Sigmoid colon (tissue), 4 donors: ENCODE measurements around the gene KIF3B.
"Not testable (repeated sequence)": the region's sequence is repeated elsewhere in the genome, so short reads cannot be mapped to it uniquely, and the experiment has no call there.

ENCODE experiments used
- CTCF ChIP-seq, 4 experiments: fragments of 450-650 bp in 3 of 4; fragments of 200-600 bp in 1 of 4; IDR thresholded peaks; one replicate each; pipeline ENCODE4 v1.5.1; 2016 to 2019; ENCODE audit warnings: antibody characterized with exemption in 4 of 4, mild to moderate bottlenecking in 3 of 4, moderate library complexity in 2 of 4
- EP300 ChIP-seq, 4 donors: sonication (generic); formaldehyde crosslinking; IDR thresholded peaks; one replicate each; pipeline ENCODE4 v1.6.1; 2017; ENCODE audit warnings: antibody characterized with exemption in 4 of 4
- POLR2A ChIP-seq, 2 donors: fragments of 450-650 bp; IDR thresholded peaks; one replicate each; pipeline ENCODE4 v1.6.1; 2016; ENCODE audit warnings: antibody characterized with exemption in 2 of 2, mild to moderate bottlenecking in 2 of 2, moderate library complexity in 2 of 2
- POLR2AphosphoS5 ChIP-seq, 4 donors: sonication (generic); formaldehyde crosslinking; IDR thresholded peaks; one replicate each; pipeline ENCODE4 v1.6.1; 2017; ENCODE audit warnings: antibody characterized with exemption in 4 of 4

- TF ChIP-seq CTCF, POLR2A, POLR2AphosphoS5, EP300 (IDR thresholded peaks at IDR 0.05): not testable (repeated sequence)
Observed at GRCh38 chr20:32323761-32324160, 46.3 kb downstream of the KIF3B start.
